Measurements from ENCODE around the gene MACROD2. TPM values are rescaled to one million over a fixed set of nuclear protein-coding genes. Genes with fewer than 3 reads are reported as not detected.

MACROD2 gene
- total RNA-seq, 1 experiment from 2014 or later = not detected

- no peak overlapping the region for H3K4me3 ChIP-seq
- H3K36me3 ChIP-seq = no peaks in the 10 kb centered on the region
- H3K9me3 ChIP-seq (replicated peaks) = 0 out of 2 replicates have a peak, but pooled peaks cover 5% of the 10 kb centered on the region
- no peaks in the 10 kb centered on the region for H3K27me3 ChIP-seq (replicated peaks)
- H3K4me1 ChIP-seq (replicated peaks) = no peaks in the 10 kb centered on the region
- H3K27ac ChIP-seq = no peak overlapping the region
- DNase-seq (ENCODE audit: low read depth in 1 of 2, low spot score in 2 of 2) = no peak
These were observed 1451.1 kb downstream of the MACROD2 start for GRCh38 chr20:15446373-15446772.

DNA sequence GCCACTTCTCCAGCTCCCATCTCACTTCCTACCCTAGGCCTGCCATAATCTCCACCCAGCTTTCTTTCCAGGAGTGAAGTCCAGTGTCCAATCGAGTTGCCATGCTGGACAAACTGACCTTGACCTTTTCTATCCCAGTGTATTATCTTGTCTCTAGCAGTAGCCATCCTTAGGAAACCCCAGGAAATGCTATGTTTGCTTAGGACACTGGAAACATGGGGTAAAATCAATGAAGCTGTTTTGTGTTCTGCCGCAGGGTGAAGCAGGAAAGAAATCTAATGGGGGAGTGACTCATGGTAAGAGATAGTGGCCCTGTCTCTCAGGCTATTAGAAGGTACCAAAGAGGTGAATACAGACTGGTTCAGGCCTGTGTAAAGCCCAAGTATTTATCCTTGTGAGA lies 1452.2 kb downstream of the MACROD2 start:
- Histone ChIP-seq H3K27ac (no peak overlapping the region), H3K4me1 (replicated peaks) (no peaks in the 10 kb centered on the region), H3K4me3 (no peak overlapping the region), H3K9me3 (replicated peaks) (0 out of 2 replicates have a peak, but pooled peaks cover 5% of the 10 kb centered on the region), H3K27me3 (replicated peaks) (no peaks in the 10 kb centered on the region), H3K36me3 (no peaks in the 10 kb centered on the region)
- no peak for DNase-seq (ENCODE audit: low read depth in 1 of 2, low spot score in 2 of 2)

DNA sequence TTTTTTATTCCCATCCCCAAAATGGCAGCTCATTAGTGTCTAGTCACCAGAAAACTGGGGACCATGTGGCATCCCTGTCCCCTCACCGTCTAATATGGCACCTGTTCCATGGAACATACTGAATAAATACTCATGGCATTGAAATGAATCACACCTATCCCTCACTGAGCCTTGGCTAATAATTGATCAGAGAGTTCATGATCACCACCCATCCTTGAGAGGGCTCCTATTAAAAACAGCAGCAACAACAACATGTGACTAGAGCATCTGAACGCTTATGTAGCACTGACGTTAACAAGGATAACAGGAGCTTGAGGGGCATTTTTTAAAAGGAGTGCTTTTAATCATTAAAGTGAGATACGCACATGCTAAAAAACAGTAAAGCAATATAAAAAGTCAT lies 1453.7 kb downstream of the MACROD2 start:
- H3K27ac ChIP-seq = no peak overlapping the region
- DNase-seq (ENCODE audit: low read depth in 1 of 2, low spot score in 2 of 2) = no peak
- H3K36me3 ChIP-seq = no peaks in the 10 kb centered on the region
- 0 out of 2 replicates have a peak, but pooled peaks cover 5% of the 10 kb centered on the region for H3K9me3 ChIP-seq (replicated peaks)
- H3K27me3 ChIP-seq (replicated peaks) = no peaks in the 10 kb centered on the region
- H3K4me3 ChIP-seq = no peak overlapping the region
- H3K4me1 ChIP-seq (replicated peaks) = no peaks in the 10 kb centered on the region

DNA sequence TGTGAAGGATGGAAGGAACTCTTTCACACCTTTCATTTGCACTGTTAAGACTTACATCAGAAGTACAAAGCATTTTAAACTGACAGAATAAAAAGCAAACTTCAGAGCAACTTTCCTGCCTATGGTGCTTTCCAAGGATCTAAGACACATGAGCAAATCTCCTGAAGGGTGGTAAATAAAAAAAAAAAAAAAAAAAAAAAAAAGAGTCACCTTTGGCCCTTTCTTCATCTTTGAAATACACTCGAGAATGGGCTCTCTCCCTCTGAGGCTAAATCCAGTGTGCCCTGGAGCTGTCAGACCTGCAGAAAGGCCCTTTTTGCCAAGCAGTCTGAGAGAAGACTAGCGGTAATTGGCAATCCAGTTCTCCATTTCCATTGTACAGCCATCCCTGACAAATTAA lies 1455.9 kb downstream of the MACROD2 start:
- Histone ChIP-seq H3K4me3 (no peak overlapping the region), H3K27me3 (replicated peaks) (no peaks in the 10 kb centered on the region), H3K27ac (no peak overlapping the region), H3K4me1 (replicated peaks) (no peaks in the 10 kb centered on the region), H3K36me3 (no peaks in the 10 kb centered on the region), H3K9me3 (replicated peaks) (peaks cover 5% of the 10 kb centered on the region; the same call in 1 of the 2 replicates)
- DNase-seq (ENCODE audit: low read depth in 1 of 2, low spot score in 2 of 2) = no peak

DNA sequence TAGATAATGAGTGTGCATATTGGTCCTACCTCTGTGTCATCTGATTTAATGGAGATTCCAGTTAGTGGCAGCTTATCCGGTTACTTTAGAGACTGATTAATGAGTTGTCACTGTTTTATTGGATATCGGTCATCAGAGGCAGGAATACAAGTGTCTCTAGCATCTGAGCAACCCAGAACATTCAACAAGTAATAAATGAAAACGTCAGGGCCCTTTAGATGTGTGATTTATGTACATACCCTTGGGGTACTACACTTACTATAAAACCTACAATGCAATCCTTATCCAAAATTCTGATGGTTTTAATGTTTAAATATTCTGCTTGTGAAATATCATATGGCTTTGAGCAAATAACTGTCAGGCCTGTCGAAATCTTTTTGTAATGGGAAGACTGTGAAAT lies 1460.0 kb downstream of the MACROD2 start:
- H3K27me3 ChIP-seq (replicated peaks) = no peaks in the 10 kb centered on the region

GRCh38 chr20:15461938-15462337 lies 1466.6 kb downstream of the MACROD2 start:
- no peak overlapping the region for H3K27ac ChIP-seq
- no peaks in the 10 kb centered on the region for H3K36me3 ChIP-seq
- no peaks in the 10 kb centered on the region for H3K9me3 ChIP-seq (replicated peaks)
- no peak overlapping the region for H3K4me3 ChIP-seq
- no peaks in the 10 kb centered on the region for H3K4me1 ChIP-seq (replicated peaks)
- no peak for DNase-seq (ENCODE audit: low read depth in 1 of 2, low spot score in 2 of 2)
- H3K27me3 ChIP-seq (replicated peaks) = no peaks in the 10 kb centered on the region

More for the DNA sequence above, 1460.0 kb downstream of the MACROD2 start:
- H3K36me3 ChIP-seq = no peaks in the 10 kb centered on the region
- no peaks in the 10 kb centered on the region for H3K4me1 ChIP-seq (replicated peaks)
- no peak for DNase-seq (ENCODE audit: low read depth in 1 of 2, low spot score in 2 of 2)
- H3K9me3 ChIP-seq (replicated peaks) = no peaks in the 10 kb centered on the region; the same call in 1 of the 2 replicates
- H3K27ac ChIP-seq = no peak overlapping the region
- no peak overlapping the region for H3K4me3 ChIP-seq

- no peak for DNase-seq (ENCODE audit: low read depth in 1 of 2, low spot score in 2 of 2)
- Histone ChIP-seq H3K4me3 (no peak overlapping the region), H3K9me3 (replicated peaks) (peaks cover 4% of the 10 kb centered on the region; the same call in 1 of the 2 replicates), H3K27ac (no peak overlapping the region), H3K27me3 (replicated peaks) (no peaks in the 10 kb centered on the region), H3K4me1 (replicated peaks) (no peaks in the 10 kb centered on the region), H3K36me3 (no peaks in the 10 kb centered on the region)
These were observed 1480.2 kb downstream of the MACROD2 start for GRCh38 chr20:15475483-15475882.

DNA sequence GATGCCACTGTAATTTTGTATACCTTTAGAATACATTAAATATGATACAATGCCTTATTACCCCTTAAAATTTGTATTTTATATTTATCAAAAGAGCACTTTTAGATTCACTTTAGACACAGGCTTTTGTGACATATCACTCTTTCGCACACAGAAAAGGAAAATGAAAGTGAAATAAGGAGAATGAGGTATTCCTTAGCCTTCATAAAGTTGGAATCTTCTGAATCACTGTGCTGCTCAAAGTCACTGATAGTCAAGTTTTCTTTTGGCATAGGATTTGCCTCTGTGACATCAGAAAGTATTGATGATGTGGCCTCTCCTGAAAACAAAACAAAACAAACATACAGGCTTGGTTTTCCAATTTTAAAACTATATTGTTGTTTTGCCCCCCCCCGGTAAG lies 1480.9 kb downstream of the MACROD2 start:
- H3K36me3 ChIP-seq = no peaks in the 10 kb centered on the region
- H3K4me3 ChIP-seq = no peak overlapping the region
- no peaks in the 10 kb centered on the region for H3K4me1 ChIP-seq (replicated peaks)
- H3K27ac ChIP-seq = no peak overlapping the region
- DNase-seq (ENCODE audit: low read depth in 1 of 2, low spot score in 2 of 2) = no peak
- H3K9me3 ChIP-seq (replicated peaks) = peaks cover 4% of the 10 kb centered on the region; the same call in 1 of the 2 replicates
- H3K27me3 ChIP-seq (replicated peaks) = no peaks in the 10 kb centered on the region

DNA sequence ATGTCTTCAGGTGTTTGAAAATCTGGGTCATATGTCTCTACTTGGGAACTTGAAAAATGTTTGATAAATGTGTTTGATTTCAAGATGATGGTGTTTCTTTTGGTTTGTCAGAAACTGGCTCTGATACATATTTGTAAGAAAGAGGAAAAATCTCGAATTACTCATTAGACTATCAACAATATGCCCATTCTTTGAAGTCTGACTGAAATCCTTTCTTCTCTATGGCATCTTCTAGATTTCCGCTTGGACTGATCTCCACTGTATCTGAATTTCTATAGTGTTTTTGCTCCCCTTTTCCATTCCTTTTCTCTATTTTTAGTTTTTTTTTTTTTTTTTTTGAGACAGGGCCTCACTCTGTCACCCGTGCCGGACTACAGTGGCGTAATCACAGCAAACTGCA lies 1481.5 kb downstream of the MACROD2 start:
- Histone ChIP-seq H3K27me3 (replicated peaks) (no peaks in the 10 kb centered on the region), H3K4me3 (no peak overlapping the region), H3K9me3 (replicated peaks) (peaks cover 4% of the 10 kb centered on the region; the same call in 1 of the 2 replicates), H3K36me3 (no peaks in the 10 kb centered on the region), H3K4me1 (replicated peaks) (no peaks in the 10 kb centered on the region), H3K27ac (no peak overlapping the region)
- no peak for DNase-seq (ENCODE audit: low read depth in 1 of 2, low spot score in 2 of 2)

DNA sequence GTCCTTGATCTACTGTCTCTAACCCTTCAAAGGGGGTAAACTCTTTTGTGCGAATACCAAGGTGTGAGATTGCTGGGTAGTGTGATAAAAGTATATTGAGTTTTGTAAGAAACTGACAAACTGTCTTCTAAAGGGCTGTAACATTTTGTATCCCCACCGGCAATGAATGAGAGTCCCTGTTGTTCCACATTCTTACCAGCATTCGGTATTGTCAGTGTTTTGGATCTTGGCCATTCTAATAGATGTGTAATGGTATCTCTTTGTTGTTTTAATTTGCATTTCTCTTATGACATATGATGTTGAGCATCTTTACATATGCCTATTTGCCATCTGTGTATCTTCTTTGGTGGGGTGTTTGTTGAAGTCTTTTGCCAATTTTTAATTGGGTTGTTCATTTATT lies 1487.2 kb downstream of the MACROD2 start:
- no peak overlapping the region for H3K27ac ChIP-seq
- peaks cover 4% of the 10 kb centered on the region; the same call in 1 of the 2 replicates for H3K9me3 ChIP-seq (replicated peaks)

GRCh38 chr20:15485519-15485918 lies 1490.2 kb downstream of the MACROD2 start:
- no peaks in the 10 kb centered on the region for H3K36me3 ChIP-seq
- no peak overlapping the region for H3K4me3 ChIP-seq
- H3K27ac ChIP-seq = no peak overlapping the region
- no peak for DNase-seq (ENCODE audit: low read depth in 1 of 2, low spot score in 2 of 2)
- H3K4me1 ChIP-seq (replicated peaks) = no peaks in the 10 kb centered on the region
- no peaks in the 10 kb centered on the region for H3K27me3 ChIP-seq (replicated peaks)
- H3K9me3 ChIP-seq (replicated peaks) = peaks cover 7% of the 10 kb centered on the region; the same call in 1 of the 2 replicates

More for the DNA sequence above, 1487.2 kb downstream of the MACROD2 start:
- no peaks in the 10 kb centered on the region for H3K36me3 ChIP-seq
- DNase-seq (ENCODE audit: low read depth in 1 of 2, low spot score in 2 of 2) = no peak
- no peak overlapping the region for H3K4me3 ChIP-seq
- H3K27me3 ChIP-seq (replicated peaks) = no peaks in the 10 kb centered on the region
- H3K4me1 ChIP-seq (replicated peaks) = no peaks in the 10 kb centered on the region

DNA sequence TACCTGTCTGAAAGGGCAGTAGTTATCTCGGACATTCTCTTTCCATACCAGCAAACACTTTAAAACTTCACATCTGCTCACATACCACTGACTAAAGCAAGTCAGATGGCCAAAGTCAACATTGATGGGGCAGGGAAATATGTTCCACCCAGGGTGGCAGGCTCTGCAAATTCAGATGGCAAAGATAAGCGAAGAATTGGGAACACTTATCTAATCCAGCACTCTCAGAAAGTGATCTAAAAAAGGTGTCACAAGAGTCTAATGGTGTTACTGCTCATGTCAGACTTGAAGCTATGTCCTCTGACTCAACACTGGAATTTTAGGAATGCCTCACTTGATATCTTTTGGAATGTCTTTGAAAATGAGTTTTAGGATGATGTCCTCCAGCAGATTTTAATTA lies 1491.7 kb downstream of the MACROD2 start:
- no peaks in the 10 kb centered on the region for H3K27me3 ChIP-seq (replicated peaks)
- H3K4me1 ChIP-seq (replicated peaks) = no peaks in the 10 kb centered on the region
- peaks cover 15% of the 10 kb centered on the region; the same call in 1 of the 2 replicates for H3K9me3 ChIP-seq (replicated peaks)
- no peak for DNase-seq (ENCODE audit: low read depth in 1 of 2, low spot score in 2 of 2)
- no peak overlapping the region for H3K27ac ChIP-seq
- no peaks in the 10 kb centered on the region for H3K36me3 ChIP-seq
- no peak overlapping the region for H3K4me3 ChIP-seq

DNA sequence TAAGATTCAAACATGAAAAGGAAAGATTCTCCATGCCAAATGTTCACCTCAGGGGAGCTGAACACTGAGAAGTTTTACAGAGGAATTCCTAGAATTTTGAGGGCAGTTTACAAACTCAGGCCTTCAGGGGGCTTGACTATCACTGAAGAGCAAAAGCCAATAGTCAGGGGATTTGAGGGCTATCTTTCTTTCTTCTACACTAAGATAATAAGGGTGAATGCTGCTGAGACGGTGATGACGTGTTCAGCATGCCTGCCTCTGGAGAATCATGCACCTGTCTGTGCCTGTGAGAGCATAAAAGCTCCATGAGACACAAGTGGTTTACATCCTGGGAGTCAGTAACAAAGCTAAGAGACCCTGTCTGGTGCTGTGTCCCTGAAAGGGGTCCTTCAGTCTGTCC lies 1492.4 kb downstream of the MACROD2 start:
- DNase-seq (ENCODE audit: low read depth in 1 of 2, low spot score in 2 of 2) = no peak
- peaks cover 15% of the 10 kb centered on the region; the same call in 1 of the 2 replicates for H3K9me3 ChIP-seq (replicated peaks)
- H3K4me3 ChIP-seq = no peak overlapping the region
- no peaks in the 10 kb centered on the region for H3K36me3 ChIP-seq
- no peaks in the 10 kb centered on the region for H3K27me3 ChIP-seq (replicated peaks)
- H3K27ac ChIP-seq = no peak overlapping the region
- no peaks in the 10 kb centered on the region for H3K4me1 ChIP-seq (replicated peaks)

- no peak for DNase-seq (ENCODE audit: low read depth in 1 of 2, low spot score in 2 of 2)
- Histone ChIP-seq H3K9me3 (replicated peaks) (peaks cover 15% of the 10 kb centered on the region; the same call in 1 of the 2 replicates), H3K4me1 (replicated peaks) (no peaks in the 10 kb centered on the region), H3K27me3 (replicated peaks) (no peaks in the 10 kb centered on the region), H3K27ac (no peak overlapping the region), H3K36me3 (no peaks in the 10 kb centered on the region), H3K4me3 (no peak overlapping the region)
These were observed 1496.3 kb downstream of the MACROD2 start for GRCh38 chr20:15491575-15491974.

- DNase-seq (ENCODE audit: low read depth in 1 of 2, low spot score in 2 of 2) = no peak
- Histone ChIP-seq H3K27ac (no peak overlapping the region), H3K36me3 (no peaks in the 10 kb centered on the region)
These were observed 1499.5 kb downstream of the MACROD2 start for GRCh38 chr20:15494851-15495250.

More at GRCh38 chr20:15494851-15495250, 1499.5 kb downstream of the MACROD2 start:
- Histone ChIP-seq H3K27me3 (replicated peaks) (no peaks in the 10 kb centered on the region), H3K9me3 (replicated peaks) (peaks cover 8% of the 10 kb centered on the region; the same call in 1 of the 2 replicates), H3K4me3 (no peak overlapping the region), H3K4me1 (replicated peaks) (no peaks in the 10 kb centered on the region)
